GM12878 (cell line): ENCODE results near the gene VPS29. TPM values are rescaled to one million over a fixed set of nuclear protein-coding genes. Genes with fewer than 3 reads are reported as not detected.

Experiments
- BHLHE40 ChIP-seq, 2 experiments: fragments of 450-650 bp in 1 of 2; IDR thresholded peaks; 2 replicates each; pipeline ENCODE4 v1.6.1; 2011 to 2017; ENCODE audit warnings: low read depth in 2 of 2, borderline replicate concordance in 1 of 2, improper control_type of control experiment in 1 of 2, low read length in 1 of 2, mild to moderate bottlenecking in 1 of 2
- BRCA1 ChIP-seq: IDR thresholded peaks from 2 replicates; pipeline ENCODE4 v1.6.1; 2011; ENCODE audit warnings: low read depth, low read length, improper control_type of control experiment
- CBX5 ChIP-seq: sonication (generic); IDR thresholded peaks from 2 replicates; pipeline ENCODE4 v1.6.1; 2016; ENCODE audit warnings: low read depth, moderate library complexity, mild to moderate bottlenecking, inconsistent platforms
- ESRRA ChIP-seq: IDR thresholded peaks from 2 replicates; pipeline ENCODE4 v1.6.1; 2012; ENCODE audit warnings: mild to moderate bottlenecking, low read length, improper control_type of control experiment
- FOS ChIP-seq: IDR thresholded peaks from 3 replicates; pipeline ENCODE4 v1.6.1; 2011; ENCODE audit warnings: borderline replicate concordance; ENCODE audit not compliant: insufficient read length; ENCODE audit errors: extremely low read depth
- HDAC2 ChIP-seq: fragments of 200-600 bp; sonication (generic); IDR thresholded peaks from 2 replicates; pipeline ENCODE4 v1.6.1; 2017
- IKZF1 ChIP-seq: fragments of 450-650 bp; conservative IDR thresholded peaks from 2 replicates; pipeline ENCODE4 v1.6.1; 2017; ENCODE audit warnings: antibody characterized with exemption, mild to moderate bottlenecking
- JUNB ChIP-seq: IDR thresholded peaks from 2 replicates; pipeline ENCODE4 v1.6.1; 2016; ENCODE audit warnings: antibody characterized with exemption, mild to moderate bottlenecking
- MEF2A ChIP-seq: IDR thresholded peaks from 2 replicates; pipeline ENCODE4 v1.6.1; 2011; ENCODE audit warnings: low read depth, mild to moderate bottlenecking, low read length, moderate library complexity; ENCODE audit not compliant: insufficient read depth
- NFYA ChIP-seq: IDR thresholded peaks from 2 replicates; pipeline ENCODE4 v1.6.1; 2011; ENCODE audit warnings: low read depth, mild to moderate bottlenecking, low read length, improper control_type of control experiment, borderline replicate concordance
- POU2F2 ChIP-seq: IDR thresholded peaks from 3 replicates; pipeline ENCODE4 v1.6.1; 2011; ENCODE audit warnings: low read depth, mild to moderate bottlenecking, low read length, borderline replicate concordance
- RAD51 ChIP-seq: fragments of 450-650 bp; IDR thresholded peaks from 2 replicates; pipeline ENCODE4 v1.6.1; 2016; ENCODE audit warnings: moderate library complexity, mild to moderate bottlenecking, inconsistent platforms
- RB1 ChIP-seq: fragments of 450-650 bp; formaldehyde crosslinking; IDR thresholded peaks from 2 replicates; pipeline ENCODE4 v1.6.1; 2017; ENCODE audit warnings: mild to moderate bottlenecking, borderline replicate concordance
- RELA ChIP-seq: fragments of 450-650 bp; IDR thresholded peaks from 2 replicates; pipeline ENCODE4 v1.8.0; 2014; ENCODE audit warnings: borderline replicate concordance; ENCODE audit not compliant: partially characterized antibody
- RUNX3 ChIP-seq: IDR thresholded peaks from 2 replicates; pipeline ENCODE4 v1.6.1; 2012; ENCODE audit warnings: low read length, inconsistent platforms
- SIN3A ChIP-seq: IDR thresholded peaks from 2 replicates; pipeline ENCODE4 v1.6.1; 2012; ENCODE audit warnings: low read depth, low read length, improper control_type of control experiment
- SP1 ChIP-seq: IDR thresholded peaks from one replicate; pipeline ENCODE4 v1.6.1; 2011; ENCODE audit warnings: low read depth, low read length
- SUZ12 ChIP-seq: fragments of 200-600 bp; sonication (generic); IDR thresholded peaks from one replicate; pipeline ENCODE4 v1.6.1; 2018; ENCODE audit warnings: antibody characterized with exemption, mild to moderate bottlenecking; ENCODE audit not compliant: unreplicated experiment
- TBL1XR1 ChIP-seq: IDR thresholded peaks from 2 replicates; pipeline ENCODE4 v1.6.1; 2012; ENCODE audit warnings: low read depth, low read length, improper control_type of control experiment
- TCF12 ChIP-seq: IDR thresholded peaks from 2 replicates; pipeline ENCODE4 v1.6.1; 2011; ENCODE audit warnings: low read depth, mild to moderate bottlenecking, low read length
- YBX1 ChIP-seq: fragments of 450-650 bp; IDR thresholded peaks from 2 replicates; pipeline ENCODE4 v1.6.1; 2016; ENCODE audit warnings: antibody characterized with exemption
- YY1 ChIP-seq: IDR thresholded peaks from 2 replicates; pipeline ENCODE4 v1.6.1; 2011; ENCODE audit warnings: low read depth, mild to moderate bottlenecking, low read length
- ZBED1 ChIP-seq: IDR thresholded peaks from 2 replicates; pipeline ENCODE4 v1.6.1; 2016; ENCODE audit warnings: borderline replicate concordance
- polyA plus RNA-seq, 11 experiments: library from polyadenylated mRNA; depleted of rRNA in 4 of 11; unstranded in 6 of 11; stranded (reverse) in 5 of 11; fragments of >200 nt; fragmentation: Nextera tagmentation in 4 of 11; fragmentation: Illumina TruSeq in 1 of 11; extraction: Ambion mirVana in 4 of 11; extraction: Trizol in 1 of 11; gene quantifications; 1 replicate in 1 of 11; 2 replicates in 10 of 11; pipeline versions ENCODE4 v1.2.1 to v1.2.3, GENCODE V29; 2011 to 2016; ENCODE audit warnings: inconsistent platforms in 2 of 11, missing spikeins in 2 of 11, low read depth in 1 of 11
- total RNA-seq, 4 experiments: library from RNA; depleted of rRNA in 3 of 4; stranded (reverse); fragments of >200 nt in 3 of 4; fragmentation: Illumina TruSeq in 1 of 4; extraction: Trizol in 1 of 4; gene quantifications; 2 replicates each; pipeline versions ENCODE4 v1.2.1 to v1.2.3, GENCODE V29; 2013 to 2021
- TF ChIP-seq, protein P1 (sequence below): fragments of 450-650 bp; IDR thresholded peaks from 2 replicates; pipeline ENCODE4 v1.6.1; 2016; ENCODE audit warnings: mild to moderate bottlenecking
- TF ChIP-seq, protein P2 (sequence below): IDR thresholded peaks from 2 replicates; pipeline ENCODE4 v1.6.1; 2012; ENCODE audit warnings: low read depth, low read length, improper control_type of control experiment
- TF ChIP-seq, protein P3 (sequence below): IDR thresholded peaks from 2 replicates; pipeline ENCODE4 v1.6.1; 2011; ENCODE audit warnings: low read depth, mild to moderate bottlenecking, low read length, moderate library complexity, borderline replicate concordance; ENCODE audit errors: extremely low read depth
- TF ChIP-seq, protein P4 (sequence below): fragments of 450-650 bp; conservative IDR thresholded peaks from 2 replicates; pipeline ENCODE4 v1.6.1; 2017; ENCODE audit warnings: mild to moderate bottlenecking, moderate library complexity

VPS29 gene
- total and polyA plus RNA-seq, 10 of the 15 experiments (the other 5 are each of a cell fraction or from before 2014, with no cell fraction given), result 65.3 to 405 (median 206) TPM

DNA sequence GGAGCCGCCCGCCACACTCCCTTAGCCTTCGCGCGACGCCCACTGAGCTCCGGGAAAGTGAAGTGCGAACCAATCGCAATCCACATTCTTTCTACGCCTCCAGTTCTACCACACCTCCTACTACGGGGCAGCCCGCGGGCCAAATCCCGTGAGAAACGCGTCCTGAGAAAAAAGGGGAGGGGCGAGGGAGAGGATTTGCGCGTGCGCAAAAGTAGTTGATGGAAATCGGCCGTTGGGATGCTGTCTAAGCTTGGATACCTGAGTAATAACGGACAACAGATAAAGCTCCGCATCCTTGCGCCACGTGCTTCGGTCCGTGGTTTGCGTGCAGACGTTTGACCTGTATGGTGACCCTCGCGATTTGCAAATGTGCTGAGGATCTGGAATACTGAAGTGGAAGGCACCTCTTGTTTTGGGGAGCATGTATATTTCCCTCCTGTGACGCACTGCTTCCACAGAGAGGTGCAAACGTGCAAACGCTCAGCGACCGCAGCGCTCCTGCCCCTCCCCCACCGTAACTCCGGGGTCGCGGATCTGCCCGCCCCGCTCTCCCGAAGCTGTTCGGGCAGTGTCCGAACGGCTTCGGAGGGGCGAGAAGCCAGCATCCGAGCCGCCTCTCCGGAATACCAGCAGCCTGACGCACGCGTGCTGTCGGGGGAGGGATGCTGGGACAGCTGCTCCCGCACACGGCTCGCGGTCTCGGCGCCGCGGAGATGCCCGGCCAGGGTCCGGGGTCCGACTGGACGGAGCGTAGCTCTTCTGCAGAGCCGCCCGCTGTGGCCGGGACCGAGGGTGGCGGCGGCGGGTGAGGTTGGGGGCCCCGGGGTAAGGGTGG is 33.5 kb downstream of the VPS29 start, which contains the start of the genes FAM216A and GPN3 (continued):
- no peak for TF ChIP-seq HDAC2
- TF ChIP-seq ZBED1, result peak; percentile 49; the same call in 1 of the 2 replicates
- no peak for TF ChIP-seq FOS
- TF ChIP-seq, protein P1, sequence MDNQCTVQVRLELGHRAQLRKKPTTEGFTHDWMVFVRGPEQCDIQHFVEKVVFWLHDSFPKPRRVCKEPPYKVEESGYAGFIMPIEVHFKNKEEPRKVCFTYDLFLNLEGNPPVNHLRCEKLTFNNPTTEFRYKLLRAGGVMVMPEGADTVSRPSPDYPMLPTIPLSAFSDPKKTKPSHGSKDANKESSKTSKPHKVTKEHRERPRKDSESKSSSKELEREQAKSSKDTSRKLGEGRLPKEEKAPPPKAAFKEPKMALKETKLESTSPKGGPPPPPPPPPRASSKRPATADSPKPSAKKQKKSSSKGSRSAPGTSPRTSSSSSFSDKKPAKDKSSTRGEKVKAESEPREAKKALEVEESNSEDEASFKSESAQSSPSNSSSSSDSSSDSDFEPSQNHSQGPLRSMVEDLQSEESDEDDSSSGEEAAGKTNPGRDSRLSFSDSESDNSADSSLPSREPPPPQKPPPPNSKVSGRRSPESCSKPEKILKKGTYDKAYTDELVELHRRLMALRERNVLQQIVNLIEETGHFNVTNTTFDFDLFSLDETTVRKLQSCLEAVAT, result peak; percentile 67
- 0 out of 2 replicates have a peak, but pooled peaks have one; percentile 10 for TF ChIP-seq RB1
- peak; percentile 84; the same call in 1 of the 2 replicates for TF ChIP-seq SIN3A
- 0 out of 2 replicates have a peak, but pooled peaks have one; percentile 15 for TF ChIP-seq RAD51
- TF ChIP-seq IKZF1, result peak; percentile 90
- no peak for TF ChIP-seq YBX1
- no peak for TF ChIP-seq JUNB
- TF ChIP-seq BHLHE40 (IDR thresholded peaks at IDR 0.05; ENCODE audit: borderline replicate concordance in 1 of 2, low read depth in 2 of 2, low read length in 1 of 2), result peak; percentile 78 to 93
- TF ChIP-seq, protein P2, sequence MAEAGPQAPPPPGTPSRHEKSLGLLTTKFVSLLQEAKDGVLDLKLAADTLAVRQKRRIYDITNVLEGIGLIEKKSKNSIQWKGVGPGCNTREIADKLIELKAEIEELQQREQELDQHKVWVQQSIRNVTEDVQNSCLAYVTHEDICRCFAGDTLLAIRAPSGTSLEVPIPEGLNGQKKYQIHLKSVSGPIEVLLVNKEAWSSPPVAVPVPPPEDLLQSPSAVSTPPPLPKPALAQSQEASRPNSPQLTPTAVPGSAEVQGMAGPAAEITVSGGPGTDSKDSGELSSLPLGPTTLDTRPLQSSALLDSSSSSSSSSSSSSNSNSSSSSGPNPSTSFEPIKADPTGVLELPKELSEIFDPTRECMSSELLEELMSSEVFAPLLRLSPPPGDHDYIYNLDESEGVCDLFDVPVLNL, result peak; percentile 83
- TF ChIP-seq SUZ12, result no peak
- peak; percentile 15; the same call in 1 of the 2 replicates for TF ChIP-seq TBL1XR1
- peak; percentile 81 for TF ChIP-seq SP1
- peak; percentile 84 for TF ChIP-seq RUNX3
- TF ChIP-seq, protein P3, sequence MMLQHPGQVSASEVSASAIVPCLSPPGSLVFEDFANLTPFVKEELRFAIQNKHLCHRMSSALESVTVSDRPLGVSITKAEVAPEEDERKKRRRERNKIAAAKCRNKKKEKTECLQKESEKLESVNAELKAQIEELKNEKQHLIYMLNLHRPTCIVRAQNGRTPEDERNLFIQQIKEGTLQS, result no peak
- 0 out of 2 replicates have a peak, but pooled peaks have one; percentile 28 for TF ChIP-seq MEF2A
- peak; percentile 54; the same call in 1 of the 2 replicates for TF ChIP-seq TCF12
- TF ChIP-seq NFYA, result no peak
- TF ChIP-seq, protein P4, sequence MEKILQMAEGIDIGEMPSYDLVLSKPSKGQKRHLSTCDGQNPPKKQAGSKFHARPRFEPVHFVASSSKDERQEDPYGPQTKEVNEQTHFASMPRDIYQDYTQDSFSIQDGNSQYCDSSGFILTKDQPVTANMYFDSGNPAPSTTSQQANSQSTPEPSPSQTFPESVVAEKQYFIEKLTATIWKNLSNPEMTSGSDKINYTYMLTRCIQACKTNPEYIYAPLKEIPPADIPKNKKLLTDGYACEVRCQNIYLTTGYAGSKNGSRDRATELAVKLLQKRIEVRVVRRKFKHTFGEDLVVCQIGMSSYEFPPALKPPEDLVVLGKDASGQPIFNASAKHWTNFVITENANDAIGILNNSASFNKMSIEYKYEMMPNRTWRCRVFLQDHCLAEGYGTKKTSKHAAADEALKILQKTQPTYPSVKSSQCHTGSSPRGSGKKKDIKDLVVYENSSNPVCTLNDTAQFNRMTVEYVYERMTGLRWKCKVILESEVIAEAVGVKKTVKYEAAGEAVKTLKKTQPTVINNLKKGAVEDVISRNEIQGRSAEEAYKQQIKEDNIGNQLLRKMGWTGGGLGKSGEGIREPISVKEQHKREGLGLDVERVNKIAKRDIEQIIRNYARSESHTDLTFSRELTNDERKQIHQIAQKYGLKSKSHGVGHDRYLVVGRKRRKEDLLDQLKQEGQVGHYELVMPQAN, result peak; percentile 38; the same call in 1 of the 2 replicates
- TF ChIP-seq CBX5, result no peak
- TF ChIP-seq BRCA1, result peak; percentile 46; the same call in 1 of the 2 replicates
- TF ChIP-seq RELA, result peak; percentile 46
- TF ChIP-seq POU2F2, result peak; percentile 19; the same call in 1 of the 3 replicates
- peak; percentile 61 for TF ChIP-seq YY1
- no peak for TF ChIP-seq ESRRA
